GM12878 (cell line): ENCODE results near the gene NLGN1. TPM values are rescaled to one million over a fixed set of nuclear protein-coding genes. Genes with fewer than 3 reads are reported as not detected.

Experiments used
- ATAC-seq: fragments of 200-7000 bp; cut with Tn5 transposase; 3 replicates; pipeline ENCODE4 v1.9.1; 2020; ENCODE audit warnings: mild to moderate bottlenecking, moderate library complexity
- BruUV-seq: library from RNA; stranded (reverse); fragments of 400-500 nt; replicated peaks from 2 replicates; lab custom pipeline; 2021; lab: Mats Ljungman, UMichigan
- CTCF ChIA-PET: fragments of 300-600 bp; sonication (Branson Sonifier 250); formaldehyde crosslinking; extraction: SDS; loops from one replicate; lab custom pipeline; 2021; ENCODE audit warnings: inconsistent platforms; lab: Yijun Ruan, JAX
- POLR2A ChIA-PET: fragments of 350-600 bp; formaldehyde crosslinking; extraction: SDS; loops from one replicate; lab custom pipeline; 2021; ENCODE audit warnings: inconsistent platforms; lab: Charles Lee
- RAD21 ChIA-PET: fragments of 300-600 bp; sonication (Branson Sonifier 250); formaldehyde crosslinking; loops from one replicate; lab custom pipeline; 2023; ENCODE audit warnings: antibody characterized with exemption; ENCODE audit not compliant: unreplicated experiment; lab: Charles Lee
- SMC1A ChIA-PET: fragments of 300-600 bp; sonication (Branson Sonifier 250); formaldehyde crosslinking; loops from one replicate; lab custom pipeline; 2023; ENCODE audit not compliant: unreplicated experiment, uncharacterized antibody; lab: Charles Lee
- DNase-seq: peaks from one replicate; pipeline ENCODE4 v3.0.0-alpha.2; 2011; ENCODE audit warnings: low read depth, low spot score
- FAIRE-seq: peaks from 3 replicates; lab custom pipeline; 2011; peaks lifted over from hg19 to GRCh38; lab: Jason Lieb, UNC
- H2AFZ ChIP-seq: 2 replicates; pipeline ENCODE4 v1.6.0; 2011; ENCODE audit warnings: low read depth, low read length, control low read depth; ENCODE audit not compliant: control insufficient read depth
- H3K27ac ChIP-seq: 2 replicates; pipeline ENCODE4 v1.5.1; 2011; ENCODE audit warnings: control low read depth; ENCODE audit not compliant: control insufficient read depth, insufficient read depth
- H3K27me3 ChIP-seq, 2 experiments: replicated peaks in 1 of 2; 2 replicates each; pipeline versions ENCODE4 v1.6.0 to v1.6.1; 2011; ENCODE audit warnings: low read length in 1 of 2; ENCODE audit not compliant: control insufficient read depth in 2 of 2, insufficient read depth in 2 of 2
- H3K36me3 ChIP-seq, 2 experiments: 2 replicates each; pipeline ENCODE4 v1.5.1; 2011; ENCODE audit warnings: low read length in 1 of 2; ENCODE audit not compliant: control insufficient read depth in 2 of 2, insufficient read depth in 2 of 2
- H3K4me1 ChIP-seq: 2 replicates; pipeline ENCODE4 v1.6.1; 2011; ENCODE audit warnings: mild to moderate bottlenecking, low read length, moderate library complexity, mixed read lengths; ENCODE audit not compliant: control insufficient read depth, insufficient read depth
- H3K4me2 ChIP-seq: 2 replicates; pipeline ENCODE4 v1.6.0; 2011; ENCODE audit warnings: control low read depth; ENCODE audit not compliant: control insufficient read depth, insufficient read depth
- H3K4me3 ChIP-seq: fragments of 200-600 bp; sonication (generic); 2 replicates; pipeline ENCODE4 v1.5.1; 2016
- H3K79me2 ChIP-seq: 2 replicates; pipeline ENCODE4 v1.6.0; 2011; ENCODE audit warnings: low read length; ENCODE audit not compliant: control insufficient read depth, insufficient read depth
- H3K9ac ChIP-seq: 2 replicates; pipeline ENCODE4 v1.8.0; 2011; ENCODE audit warnings: low read length, control low read depth, mixed read lengths; ENCODE audit not compliant: control insufficient read depth, insufficient read depth
- H3K9me3 ChIP-seq: replicated peaks from 3 replicates; pipeline ENCODE4 v1.5.1; 2011; ENCODE audit warnings: mild to moderate bottlenecking, low read length; ENCODE audit not compliant: control insufficient read depth, insufficient read depth
- H4K20me1 ChIP-seq: 2 replicates; pipeline ENCODE4 v1.6.0; 2011; ENCODE audit not compliant: control insufficient read depth, insufficient read depth
- CEBPZ ChIP-seq: fragments of 150-350 bp; IDR thresholded peaks from 2 replicates; pipeline ENCODE4 v1.6.1; 2016; ENCODE audit warnings: low read depth, low read length
- GATAD2B ChIP-seq: fragments of 450-650 bp; conservative IDR thresholded peaks from 2 replicates; pipeline ENCODE4 v1.6.1; 2017; ENCODE audit warnings: low read depth, mild to moderate bottlenecking, moderate library complexity
- MEF2B ChIP-seq: fragments of 450-650 bp; IDR thresholded peaks from 2 replicates; pipeline ENCODE4 v1.6.1; 2018; ENCODE audit warnings: mild to moderate bottlenecking, moderate library complexity; ENCODE audit not compliant: partially characterized antibody, poor library complexity, severe bottlenecking
- PKNOX1 ChIP-seq: fragments of 450-650 bp; IDR thresholded peaks from 2 replicates; pipeline ENCODE4 v1.6.1; 2016; ENCODE audit warnings: mild to moderate bottlenecking
- PML ChIP-seq: IDR thresholded peaks from 2 replicates; pipeline ENCODE4 v1.6.1; 2012; ENCODE audit warnings: low read length, inconsistent platforms
- POLR2AphosphoS5 ChIP-seq: IDR thresholded peaks from 2 replicates; pipeline ENCODE4 v1.6.1; 2011; ENCODE audit warnings: mild to moderate bottlenecking, low read length, inconsistent platforms
- REST ChIP-seq: IDR thresholded peaks from 2 replicates; pipeline ENCODE4 v1.6.1; 2012; ENCODE audit warnings: mild to moderate bottlenecking, low read depth, low read length
- SMC3 ChIP-seq: IDR thresholded peaks from 2 replicates; pipeline ENCODE4 v1.6.1; 2011; ENCODE audit warnings: low read length, improper control_type of control experiment, borderline replicate concordance
- SUZ12 ChIP-seq: fragments of 200-600 bp; sonication (generic); IDR thresholded peaks from one replicate; pipeline ENCODE4 v1.6.1; 2018; ENCODE audit warnings: antibody characterized with exemption, mild to moderate bottlenecking; ENCODE audit not compliant: unreplicated experiment
- TCF3 ChIP-seq: IDR thresholded peaks from 2 replicates; pipeline ENCODE4 v1.6.1; 2012; ENCODE audit warnings: low read depth, mild to moderate bottlenecking, low read length, borderline replicate concordance; ENCODE audit not compliant: insufficient read depth
- ZNF274 ChIP-seq: IDR thresholded peaks from one replicate; pipeline ENCODE4 v1.8.0; 2011; ENCODE audit not compliant: insufficient read length, insufficient read depth
- WGBS: methylation state at CpG from one replicate; pipeline ENCODE4 v1.1.6; 2016; ENCODE audit warnings: low lambda C conversion rate; ENCODE audit not compliant: insufficient replicate concordance, insufficient coverage; ENCODE audit errors: missing lambda C conversion rate; 5-methylcytosine and 5-hydroxymethylcytosine counted together
- in situ Hi-C: fragments of 300-500 bp; cut with MboI; formaldehyde crosslinking; loops from 9 replicates; pipeline ENCODE4 v1.14.3; 2018; ENCODE audit warnings: mixed read lengths
- intact Hi-C: fragments of 100-400 bp; cut with micrococcal nuclease; formaldehyde crosslinking; loops from one replicate; pipeline ENCODE4 v1.14.2; 2022; ENCODE audit not compliant: unreplicated experiment
- polyA plus RNA-seq, 11 experiments: library from polyadenylated mRNA; depleted of rRNA in 4 of 11; unstranded in 6 of 11; stranded (reverse) in 5 of 11; fragments of >200 nt; fragmentation: Nextera tagmentation in 4 of 11; fragmentation: Illumina TruSeq in 1 of 11; extraction: Ambion mirVana in 4 of 11; extraction: Trizol in 1 of 11; gene quantifications; 1 replicate in 1 of 11; 2 replicates in 10 of 11; pipeline versions ENCODE4 v1.2.1 to v1.2.3, GENCODE V29; 2011 to 2016; ENCODE audit warnings: inconsistent platforms in 2 of 11, missing spikeins in 2 of 11, low read depth in 1 of 11
- total RNA-seq, 4 experiments: library from RNA; depleted of rRNA in 3 of 4; stranded (reverse); fragments of >200 nt in 3 of 4; fragmentation: Illumina TruSeq in 1 of 4; extraction: Trizol in 1 of 4; gene quantifications; 2 replicates each; pipeline versions ENCODE4 v1.2.1 to v1.2.3, GENCODE V29; 2013 to 2021

Gene NLGN1
- total and polyA plus RNA-seq, 10 of the 15 experiments (the other 5 are each of a cell fraction or from before 2014, with no cell fraction given) = not detected

- ChIA-PET RAD21 (no interaction called here), POLR2A (no interaction called here), CTCF (interaction anchor here (1.0 kb wide), 1 partner anchor 143 kb away, joined by 4 read pairs; no protein-coding TSS in a partner anchor), SMC1A (no interaction called here)
- no peak overlapping the region for H2AFZ ChIP-seq
- FAIRE-seq (no peak), DNase-seq (no peak), ATAC-seq (no peak)
- intact Hi-C loops = loop anchor here (5.0 kb wide), 1 partner anchor 141 kb away; no protein-coding TSS in a partner anchor
- no peaks in the 10 kb centered on the region for H3K36me3 ChIP-seq
- H3K9ac ChIP-seq = no peak overlapping the region
- no peaks in the 10 kb centered on the region for H4K20me1 ChIP-seq
- in situ Hi-C loops = no loop called here
- H3K4me1 ChIP-seq = no peaks in the 10 kb centered on the region
- 41% methylated on average over 1 of the region's 1 CpG for WGBS
- no peaks in the 10 kb centered on the region for H3K9me3 ChIP-seq
- H3K4me2 ChIP-seq = no peak overlapping the region
- no peak overlapping the region for H3K4me3 ChIP-seq
- no peaks in the 10 kb centered on the region for H3K79me2 ChIP-seq
- no peaks in the 10 kb centered on the region for H3K27me3 ChIP-seq
- BruUV-seq = no TSS peak
- TF ChIP-seq SUZ12 = no peak
- no peak for TF ChIP-seq CEBPZ
- no peak for TF ChIP-seq SMC3
- no peak for TF ChIP-seq ZNF274
- no peak for TF ChIP-seq MEF2B
- TF ChIP-seq GATAD2B = no peak
- no peak for TF ChIP-seq PML
- TF ChIP-seq PKNOX1 = no peak
- TF ChIP-seq TCF3 = no peak
- TF ChIP-seq REST = no peak
- no peak for TF ChIP-seq POLR2AphosphoS5
- no peak overlapping the region for H3K27ac ChIP-seq
These were observed 13.3 kb downstream of the NLGN1 start for GRCh38 chr3:173410849-173411248.
